CD4-positive, alpha-beta memory T cell (primary cell): ENCODE data around the gene CSNK2B. TPM values are rescaled to one million over a fixed set of nuclear protein-coding genes. Genes with fewer than 3 reads are reported as not detected.

Experiments
- CTCF ChIA-PET: fragments of 350-600 bp; sonication (Branson Sonifier 250); formaldehyde crosslinking; loops from one replicate; lab custom pipeline; 2021; ENCODE audit warnings: inconsistent platforms; ENCODE audit not compliant: partially characterized antibody; lab: Charles Lee
- POLR2A ChIA-PET: fragments of 350-600 bp; sonication (Branson Sonifier 250); formaldehyde crosslinking; loops from one replicate; lab custom pipeline; 2021; ENCODE audit not compliant: partially characterized antibody; lab: Charles Lee
- DNase-seq, 5 donors: peaks; one replicate each; pipeline versions ENCODE4 v3.0.0 to v3.0.0-alpha.2; 2020 to 2022; ENCODE audit warnings: mixed read lengths in 1 of 5
- H3K27ac ChIP-seq: one replicate; pipeline ENCODE4 v1.7.0; 2013; ENCODE audit warnings: low read depth, low read length
- H3K27me3 ChIP-seq: 2 replicates; pipeline ENCODE4 v1.7.0; 2013; ENCODE audit warnings: mild to moderate bottlenecking, low read length, moderate library complexity; ENCODE audit not compliant: insufficient read depth
- H3K36me3 ChIP-seq: 2 replicates; pipeline ENCODE4 v1.7.0; 2013; ENCODE audit warnings: mild to moderate bottlenecking, low read length, moderate library complexity; ENCODE audit not compliant: insufficient read depth
- H3K4me1 ChIP-seq: 2 replicates; pipeline ENCODE4 v1.7.0; 2013; ENCODE audit warnings: mild to moderate bottlenecking, low read length, moderate library complexity; ENCODE audit not compliant: insufficient read depth
- H3K4me3 ChIP-seq, 2 donors: one replicate each; pipeline ENCODE4 v1.7.0; 2013; ENCODE audit warnings: low read length in 2 of 2, mild to moderate bottlenecking in 1 of 2
- H3K9me3 ChIP-seq, 2 donors: one replicate each; pipeline ENCODE4 v1.7.0; 2013; ENCODE audit warnings: low read length in 2 of 2, control low read depth in 1 of 2; ENCODE audit not compliant: control insufficient read depth in 1 of 2
- H3K27ac Mint-ChIP-seq, 7 donors: one replicate each; pipeline ENCODE4 v1.8.0; 2020 to 2021; ENCODE audit warnings: mixed read lengths in 7 of 7, mild to moderate bottlenecking in 6 of 7, inconsistent platforms in 3 of 7, moderate library complexity in 3 of 7
- H3K27me3 Mint-ChIP-seq, 2 donors: one replicate each; pipeline ENCODE4 v1.8.0; 2020 to 2021; ENCODE audit warnings: mixed read lengths in 2 of 2
- H3K36me3 Mint-ChIP-seq, 2 donors: one replicate each; pipeline ENCODE4 v1.8.0; 2020 to 2021; ENCODE audit warnings: mixed read lengths in 2 of 2, inconsistent platforms in 1 of 2, mild to moderate bottlenecking in 1 of 2
- H3K4me1 Mint-ChIP-seq, 4 donors: one replicate each; pipeline ENCODE4 v1.8.0; 2020 to 2021; ENCODE audit warnings: mixed read lengths in 4 of 4, mild to moderate bottlenecking in 1 of 4
- H3K4me3 Mint-ChIP-seq, 8 donors: one replicate each; pipeline ENCODE4 v1.8.0; 2020 to 2021; ENCODE audit warnings: mixed read lengths in 8 of 8, mild to moderate bottlenecking in 7 of 8, moderate library complexity in 6 of 8, inconsistent platforms in 3 of 8
- H3K9me3 Mint-ChIP-seq, 8 donors: one replicate each; pipeline ENCODE4 v1.8.0; 2020 to 2021; ENCODE audit warnings: mixed read lengths in 8 of 8, mild to moderate bottlenecking in 5 of 8, inconsistent platforms in 3 of 8, moderate library complexity in 1 of 8
- intact Hi-C: fragments of 100-400 bp; cut with micrococcal nuclease; formaldehyde crosslinking; loops from one replicate; pipeline ENCODE4 v1.15.1; 2023
- polyA plus RNA-seq, 2 donors: library from polyadenylated mRNA; unstranded; fragments of 300-500 nt; fragmentation: Illumina TruSeq; gene quantifications; one replicate each; pipeline ENCODE4 v1.2.3, GENCODE V29; 2021
- total RNA-seq, 2 experiments: library from RNA; stranded (reverse); gene quantifications; one replicate each; pipeline ENCODE4 v1.2.3, GENCODE V29; 2021

Gene CSNK2B
- total and polyA plus RNA-seq, 4 experiments from 2014 or later, result 141 to 232 (median 166) TPM

- peak overlapping the region in 2 of 7 donors; percentile 52 to 64 for H3K27ac Mint-ChIP-seq
- H3K4me3 ChIP-seq, result no peak overlapping the region
- peaks cover 0 to 2% (median under 1%) of the 10 kb centered on the region in 4 donors for H3K4me1 Mint-ChIP-seq
- H3K27ac ChIP-seq, result no peak overlapping the region
- peaks cover 45% of the 10 kb centered on the region for H3K36me3 ChIP-seq
- H3K9me3 Mint-ChIP-seq, result no peaks in the 10 kb centered on the region
- POLR2A ChIA-PET, result interaction anchor here (2.5 kb wide), 1 partner anchor 16 kb away, joined by 7 read pairs; the partner anchor contains the start of gene ABHD16A
- no peaks in the 10 kb centered on the region for H3K4me1 ChIP-seq
- H3K36me3 Mint-ChIP-seq, result peaks cover 17 to 48% of the 10 kb centered on the region in 2 donors
- H3K9me3 ChIP-seq, result no peaks in the 10 kb centered on the region
- no peak for DNase-seq
- intact Hi-C loops, result no loop called here
- CTCF ChIA-PET, result interaction anchor here (0.8 kb wide), 1 partner anchor 142 kb away, joined by 4 read pairs; no protein-coding TSS in a partner anchor
- H3K27me3 ChIP-seq, result no peaks in the 10 kb centered on the region
- H3K4me3 Mint-ChIP-seq, result no peak overlapping the region
- no peaks in the 10 kb centered on the region for H3K27me3 Mint-ChIP-seq
Observed at GRCh38 chr6:31687321-31687720, 21.4 kb downstream of the CSNK2B start.

- Mint-ChIP-seq H3K9me3 (no peaks in the 10 kb centered on the region), H3K4me3 (no peak overlapping the region), H3K27ac (peak overlapping the region in 3 of 7 donors; percentile 7 to 68 (median 48)), H3K27me3 (no peaks in the 10 kb centered on the region), H3K4me1 (peaks cover 0 to 3% (median under 1%) of the 10 kb centered on the region in 4 donors), H3K36me3 (peaks cover 20 to 55% of the 10 kb centered on the region in 2 donors)
- Histone ChIP-seq H3K27ac (no peak overlapping the region), H3K4me3 (no peak overlapping the region), H3K9me3 (no peaks in the 10 kb centered on the region), H3K27me3 (no peaks in the 10 kb centered on the region), H3K4me1 (no peaks in the 10 kb centered on the region), H3K36me3 (peaks cover 47% of the 10 kb centered on the region)
- CTCF ChIA-PET, result interaction anchor here (0.8 kb wide), 1 partner anchor 142 kb away, joined by 4 read pairs; no protein-coding TSS in a partner anchor
- intact Hi-C loops, result no loop called here
- POLR2A ChIA-PET, result interaction anchor here (0.6 to 2.5 kb wide), 2 partner anchors 15 to 143 kb away, joined by 4 to 7 read pairs; partner anchors contain the start of gene ABHD16A
- DNase-seq, result no peak
Observed at GRCh38 chr6:31687860-31688693, 22.2 kb downstream of the CSNK2B start.

GRCh38 chr6:31689249-31690110, 23.6 kb downstream of the CSNK2B start:
- Mint-ChIP-seq H3K27ac (peak overlapping the region in 3 of 7 donors; percentile 7 to 64 (median 24)), H3K4me3 (no peak overlapping the region), H3K9me3 (no peaks in the 10 kb centered on the region), H3K36me3 (peaks cover 20 to 61% of the 10 kb centered on the region in 2 donors), H3K4me1 (peaks cover 0 to 3% (median under 1%) of the 10 kb centered on the region in 4 donors), H3K27me3 (no peaks in the 10 kb centered on the region)
- peaks cover 58% of the 10 kb centered on the region for H3K36me3 ChIP-seq
- H3K27me3 ChIP-seq, result no peaks in the 10 kb centered on the region
- no peak for DNase-seq
- no peaks in the 10 kb centered on the region for H3K9me3 ChIP-seq
- no peak overlapping the region for H3K27ac ChIP-seq
- H3K4me3 ChIP-seq, result no peak overlapping the region
- intact Hi-C loops, result no loop called here
- no peaks in the 10 kb centered on the region for H3K4me1 ChIP-seq
- ChIA-PET CTCF (interaction anchor here (1.2 to 1.9 kb wide), 3 partner anchors 8 to 36 kb away, joined by 3 to 5 read pairs (median 3); partner anchors contain the start of gene LY6G5C), POLR2A (interaction anchor here (1.6 kb wide), 1 partner anchor 175 kb away, joined by 4 read pairs; no protein-coding TSS in a partner anchor)

- H3K4me1 Mint-ChIP-seq, result peaks cover 0 to 3% (median under 1%) of the 10 kb centered on the region in 4 donors
- H3K4me3 Mint-ChIP-seq, result no peak overlapping the region
- H3K36me3 ChIP-seq, result peaks cover 66% of the 10 kb centered on the region
- intact Hi-C loops, result no loop called here
- no peaks in the 10 kb centered on the region for H3K4me1 ChIP-seq
- ChIA-PET POLR2A (interaction anchor here (1.0 to 1.6 kb wide), 2 partner anchors 12 to 174 kb away, joined by 3 to 4 read pairs; no protein-coding TSS in a partner anchor), CTCF (interaction anchor here (1.0 to 1.9 kb wide), 8 partner anchors 9 to 185 kb away, joined by 3 to 5 read pairs (median 3); partner anchors contain the start of genes LY6G5C and MPIG6B)
- H3K27ac ChIP-seq, result no peak overlapping the region
- H3K27me3 ChIP-seq, result no peaks in the 10 kb centered on the region
- peaks cover 25 to 71% of the 10 kb centered on the region in 2 donors for H3K36me3 Mint-ChIP-seq
- H3K27me3 Mint-ChIP-seq, result no peaks in the 10 kb centered on the region
- H3K4me3 ChIP-seq, result no peak overlapping the region
- peak overlapping the region in 6 of 7 donors; percentile 9 to 83 (median 62) for H3K27ac Mint-ChIP-seq
- H3K9me3 ChIP-seq, result no peaks in the 10 kb centered on the region
- no peaks in the 10 kb centered on the region for H3K9me3 Mint-ChIP-seq
- DNase-seq, result no peak
Observed at GRCh38 chr6:31690231-31691077, 24.6 kb downstream of the CSNK2B start.

- Histone ChIP-seq H3K27me3 (no peaks in the 10 kb centered on the region), H3K27ac (no peak overlapping the region), H3K4me3 (no peak overlapping the region), H3K36me3 (peaks cover 62% of the 10 kb centered on the region), H3K4me1 (no peaks in the 10 kb centered on the region), H3K9me3 (no peaks in the 10 kb centered on the region)
- Mint-ChIP-seq H3K36me3 (peaks cover 24 to 70% of the 10 kb centered on the region in 2 donors), H3K9me3 (no peaks in the 10 kb centered on the region), H3K27ac (peak overlapping the region in 3 of 7 donors; percentile 61 to 83 (median 77)), H3K27me3 (no peaks in the 10 kb centered on the region), H3K4me3 (no peak overlapping the region), H3K4me1 (peaks cover 0 to 3% (median under 1%) of the 10 kb centered on the region in 4 donors)
- intact Hi-C loops, result no loop called here
- CTCF ChIA-PET, result interaction anchor here (1.0 to 1.3 kb wide), 5 partner anchors 32 to 185 kb away, joined by 3 to 4 read pairs (median 3); partner anchors contain the start of gene MPIG6B
- no peak for DNase-seq
- POLR2A ChIA-PET, result interaction anchor here (1.0 to 1.6 kb wide), 3 partner anchors 11 to 173 kb away, joined by 3 to 4 read pairs (median 3); no protein-coding TSS in a partner anchor
Observed at GRCh38 chr6:31691078-31691463, 25.2 kb downstream of the CSNK2B start.

- Mint-ChIP-seq H3K36me3 (peaks cover 22 to 69% of the 10 kb centered on the region in 2 donors), H3K4me1 (peaks cover 0 to 3% (median under 1%) of the 10 kb centered on the region in 4 donors)
- POLR2A ChIA-PET, result interaction anchor here (1.0 to 1.4 kb wide), 3 partner anchors 11 to 132 kb away, joined by 3 read pairs; no protein-coding TSS in a partner anchor
Observed at GRCh38 chr6:31691564-31692108, 25.8 kb downstream of the CSNK2B start.

More at GRCh38 chr6:31691564-31692108, 25.8 kb downstream of the CSNK2B start:
- Histone ChIP-seq H3K36me3 (peaks cover 63% of the 10 kb centered on the region), H3K9me3 (no peaks in the 10 kb centered on the region), H3K27me3 (no peaks in the 10 kb centered on the region), H3K27ac (no peak overlapping the region), H3K4me1 (no peaks in the 10 kb centered on the region), H3K4me3 (no peak overlapping the region)
- Mint-ChIP-seq H3K4me3 (no peak overlapping the region), H3K9me3 (no peaks in the 10 kb centered on the region), H3K27ac (peak overlapping the region in 1 of 7 donors; percentile 21), H3K27me3 (no peaks in the 10 kb centered on the region)
- intact Hi-C loops, result no loop called here
- CTCF ChIA-PET, result interaction anchor here (1.1 to 1.3 kb wide), 4 partner anchors 31 to 144 kb away, joined by 3 to 4 read pairs (median 3); partner anchors contain the start of gene MPIG6B
- no peak for DNase-seq
